Lower lobe of right lung (tissue), 2 donors: ENCODE results near the gene PODXL. TPM values are rescaled to one million over a fixed set of nuclear protein-coding genes. Genes with fewer than 3 reads are reported as not detected.
"Not testable (repeated sequence)": the region's sequence is repeated elsewhere in the genome, so short reads cannot be mapped to it uniquely, and the experiment has no call there.

Experiments
- ATAC-seq, 2 donors: fragments of 200-7000 bp; cut with Tn5 transposase; one replicate each; pipeline ENCODE4 v1.9.1; 2020 to 2022; ENCODE audit warnings: mild to moderate bottlenecking in 2 of 2, moderate library complexity in 2 of 2
- DNase-seq: peaks from one replicate; pipeline ENCODE4 v3.0.0-alpha.2; 2020
- H3K27ac ChIP-seq: fragments of 200-600 bp; one replicate; pipeline ENCODE4 v1.8.0; 2022
- H3K27me3 ChIP-seq: fragments of 200-600 bp; one replicate; pipeline ENCODE4 v1.8.0; 2022; ENCODE audit warnings: low read depth
- H3K36me3 ChIP-seq: fragments of 200-600 bp; one replicate; pipeline ENCODE4 v1.8.0; 2022; ENCODE audit warnings: mild to moderate bottlenecking
- H3K4me1 ChIP-seq: fragments of 200-600 bp; one replicate; pipeline ENCODE4 v1.8.0; 2022
- H3K4me3 ChIP-seq: fragments of 200-600 bp; one replicate; pipeline ENCODE4 v1.8.0; 2022; ENCODE audit warnings: mild to moderate bottlenecking
- H3K9me3 ChIP-seq: fragments of 200-600 bp; one replicate; pipeline ENCODE4 v1.8.0; 2022
- CTCF ChIP-seq: fragments of 200-600 bp; IDR thresholded peaks from one replicate; pipeline ENCODE4 v1.8.0; 2022; ENCODE audit warnings: antibody characterized with exemption, mild to moderate bottlenecking
- intact Hi-C: fragments of 100-400 bp; cut with DNase I; formaldehyde crosslinking; loops from one replicate; pipeline ENCODE4 v1.11.0; 2022
- total RNA-seq: library from RNA; stranded (reverse); fragmentation: NEBNext Ultra II Directional; extraction: Animal tissue kit (Norgen Biotek cat#: 25700); gene quantifications from one replicate; pipeline ENCODE4 v1.2.1, GENCODE V29; 2021
- donor health status: DM: no; HTN: yes; CAD: no; lungs with severe emphysema.

The PODXL gene
- total RNA-seq, 1 donor from 2014 or later = 116 TPM

DNA sequence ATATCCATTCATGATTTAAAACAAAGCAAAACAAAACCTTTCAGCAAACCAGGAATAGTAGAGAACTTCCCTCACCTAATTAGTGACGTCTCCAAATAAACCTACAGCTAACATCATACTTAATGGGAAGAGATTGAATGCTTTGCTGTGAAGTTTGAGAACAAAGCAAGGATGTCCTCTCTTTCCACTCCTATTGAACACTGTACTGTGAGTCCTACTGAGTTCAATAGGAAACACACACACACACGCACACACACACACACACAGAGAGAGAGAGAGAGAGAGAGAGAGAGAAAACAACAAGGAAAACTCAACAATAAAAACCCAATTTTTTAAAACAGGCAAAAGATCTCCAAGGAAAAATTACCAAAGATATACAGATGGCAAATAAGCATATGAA lies 32.3 kb downstream of the PODXL start:
- no peaks in the 10 kb centered on the region for H3K27me3 ChIP-seq
- intact Hi-C loops = no loop called here
- peaks cover 12% of the 10 kb centered on the region for H3K4me1 ChIP-seq
- ATAC-seq = no peak
- no peaks in the 10 kb centered on the region for H3K36me3 ChIP-seq
- no peaks in the 10 kb centered on the region for H3K9me3 ChIP-seq
- DNase-seq = no peak
- TF ChIP-seq CTCF = no peak
- no peak overlapping the region for H3K4me3 ChIP-seq
- H3K27ac ChIP-seq = no peak overlapping the region

DNA sequence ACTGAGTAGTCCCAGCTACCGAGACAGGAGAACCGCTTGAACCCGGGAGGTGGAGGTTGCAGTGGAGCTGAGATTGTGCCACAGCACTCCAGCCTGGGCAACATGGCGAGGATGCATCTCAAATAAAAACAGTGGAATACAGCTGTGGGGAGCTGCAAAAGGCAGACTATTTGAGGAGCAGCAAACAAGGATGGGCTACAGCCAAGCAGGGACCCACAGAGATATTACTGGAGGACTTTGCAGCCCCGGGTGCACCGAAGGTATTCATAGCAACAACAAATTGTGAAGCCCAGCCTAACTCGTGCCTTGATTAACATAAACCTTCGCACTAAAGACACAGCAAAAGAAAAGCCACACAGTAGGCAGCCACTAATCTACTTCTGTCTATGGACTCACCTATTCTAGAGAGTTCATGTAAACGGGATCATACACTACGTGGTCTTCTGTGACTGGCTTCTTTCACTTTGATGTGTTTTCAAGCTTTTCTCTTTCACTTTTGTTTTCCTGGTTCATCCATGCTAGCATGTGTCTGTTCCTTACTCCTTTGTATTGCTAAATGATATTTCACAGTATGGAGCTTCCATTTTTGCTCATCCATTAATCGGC lies 34.0 kb downstream of the PODXL start:
- intact Hi-C loops = no loop called here
- no peak for DNase-seq
- TF ChIP-seq CTCF = no peak
- Histone ChIP-seq H3K4me3 (peak overlapping the region; percentile 15), H3K36me3 (no peaks in the 10 kb centered on the region), H3K4me1 (peaks cover 18% of the 10 kb centered on the region), H3K27me3 (no peaks in the 10 kb centered on the region), H3K9me3 (no peaks in the 10 kb centered on the region), H3K27ac (peak overlapping the region; percentile 76)
- peak in 1 of 2 donors; percentile 28 for ATAC-seq

DNA sequence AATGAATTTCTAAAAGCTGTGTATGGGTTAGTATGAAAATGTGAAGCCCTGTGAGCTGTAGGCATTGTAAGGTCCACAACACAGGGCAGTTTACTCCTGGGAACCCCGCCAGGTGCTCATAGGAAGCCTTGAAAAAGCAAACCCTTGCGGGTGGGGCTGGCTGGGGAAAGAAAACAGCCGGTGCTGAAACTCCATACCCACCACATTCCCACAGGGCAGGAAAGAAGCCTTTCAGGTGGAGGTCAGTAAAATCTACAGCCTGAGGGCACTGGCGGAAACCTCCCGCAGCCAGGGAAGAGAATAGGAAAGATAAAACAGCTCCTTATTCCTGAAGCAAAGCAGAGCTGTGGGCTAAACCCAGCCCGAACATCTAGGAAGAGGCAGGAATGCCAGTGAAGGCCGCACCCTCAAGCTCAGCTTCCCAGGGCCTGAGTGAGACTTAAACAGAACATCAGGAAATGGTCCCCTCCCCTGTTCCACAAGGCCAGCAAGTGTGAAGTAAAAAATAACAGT lies 34.7 kb downstream of the PODXL start:
- no peak for TF ChIP-seq CTCF
- intact Hi-C loops = no loop called here
- DNase-seq (peak; percentile 81), ATAC-seq (peak; percentile 89 to 91)
- Histone ChIP-seq H3K27me3 (no peaks in the 10 kb centered on the region), H3K27ac (peak overlapping the region; percentile 76), H3K4me3 (no peak overlapping the region), H3K36me3 (no peaks in the 10 kb centered on the region), H3K9me3 (no peaks in the 10 kb centered on the region), H3K4me1 (peaks cover 18% of the 10 kb centered on the region)

DNA sequence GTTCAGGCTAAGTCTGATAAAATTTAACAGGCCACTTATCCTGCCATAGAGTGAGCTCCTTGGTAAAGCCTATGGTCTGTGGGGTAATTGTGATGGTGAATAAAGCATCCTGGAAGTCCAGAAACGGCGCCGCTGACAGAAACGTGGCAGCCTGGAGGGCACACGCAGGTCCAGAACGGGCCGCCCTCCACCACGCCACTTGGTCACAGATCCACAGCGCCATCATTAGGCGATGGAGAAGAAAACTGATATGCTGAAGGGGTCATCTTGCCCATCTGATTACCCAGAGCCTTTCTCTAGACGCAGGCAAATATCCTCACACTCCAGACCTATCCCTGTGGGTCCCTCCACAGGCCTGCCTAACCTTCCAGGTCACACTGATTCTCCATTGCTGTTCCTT lies 37.8 kb downstream of the PODXL start:
- intact Hi-C loops = no loop called here
- no peaks in the 10 kb centered on the region for H3K27me3 ChIP-seq
- H3K27ac ChIP-seq = peak overlapping the region; percentile 13
- no peak overlapping the region for H3K4me3 ChIP-seq
- DNase-seq (no peak), ATAC-seq (no peak)
- H3K36me3 ChIP-seq = no peaks in the 10 kb centered on the region
- no peak for TF ChIP-seq CTCF
- peaks cover 26% of the 10 kb centered on the region for H3K4me1 ChIP-seq
- no peaks in the 10 kb centered on the region for H3K9me3 ChIP-seq

- ATAC-seq (no peak), DNase-seq (no peak)
- no peaks in the 10 kb centered on the region for H3K36me3 ChIP-seq
- no peaks in the 10 kb centered on the region for H3K9me3 ChIP-seq
- H3K27me3 ChIP-seq = no peaks in the 10 kb centered on the region
- intact Hi-C loops = no loop called here
- H3K27ac ChIP-seq = no peak overlapping the region
- peaks cover 29% of the 10 kb centered on the region for H3K4me1 ChIP-seq
- H3K4me3 ChIP-seq = no peak overlapping the region
- TF ChIP-seq CTCF = no peak
Observed at GRCh38 chr7:131517218-131517923, 39.1 kb downstream of the PODXL start.

DNA sequence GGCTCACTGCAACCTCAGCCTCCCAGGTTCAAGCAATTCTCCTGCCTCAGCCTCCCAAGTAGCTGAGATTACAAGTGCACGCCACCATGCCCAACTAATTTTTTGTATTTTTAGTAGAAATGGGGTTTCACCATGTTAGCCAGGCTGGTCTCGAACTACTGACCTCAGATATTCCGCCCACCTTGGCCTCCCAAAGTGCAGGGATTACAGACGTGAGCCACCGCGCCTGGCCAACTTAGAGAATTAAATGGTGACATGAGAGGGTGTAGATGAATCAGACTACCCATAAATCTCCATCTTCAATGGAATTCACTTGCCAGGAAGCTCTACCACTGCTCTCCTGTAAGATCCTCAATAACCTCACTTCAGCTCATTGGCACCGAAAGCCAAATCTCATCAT lies 41.0 kb downstream of the PODXL start:
- H3K4me1 ChIP-seq = peaks cover 25% of the 10 kb centered on the region
- H3K27ac ChIP-seq, ATAC-seq, H3K4me3 ChIP-seq, H3K9me3 ChIP-seq, H3K36me3 ChIP-seq, intact Hi-C loops, H3K27me3 ChIP-seq, DNase-seq: not testable (repeated sequence)
